GM12878 (cell line): Measurements from ENCODE around the gene CTRB2. TPM values are rescaled to one million over a fixed set of nuclear protein-coding genes. Genes with fewer than 3 reads are reported as not detected.

Experiments used
- ATAC-seq: fragments of 200-7000 bp; cut with Tn5 transposase; 3 replicates; pipeline ENCODE4 v1.9.1; 2020; ENCODE audit warnings: mild to moderate bottlenecking, moderate library complexity
- BruUV-seq: library from RNA; stranded (reverse); fragments of 400-500 nt; replicated peaks from 2 replicates; lab custom pipeline; 2021; lab: Mats Ljungman, UMichigan
- CTCF ChIA-PET: fragments of 300-600 bp; sonication (Branson Sonifier 250); formaldehyde crosslinking; extraction: SDS; loops from one replicate; lab custom pipeline; 2021; ENCODE audit warnings: inconsistent platforms; lab: Yijun Ruan, JAX
- POLR2A ChIA-PET: fragments of 350-600 bp; formaldehyde crosslinking; extraction: SDS; loops from one replicate; lab custom pipeline; 2021; ENCODE audit warnings: inconsistent platforms; lab: Charles Lee
- RAD21 ChIA-PET: fragments of 300-600 bp; sonication (Branson Sonifier 250); formaldehyde crosslinking; loops from one replicate; lab custom pipeline; 2023; ENCODE audit warnings: antibody characterized with exemption; ENCODE audit not compliant: unreplicated experiment; lab: Charles Lee
- SMC1A ChIA-PET: fragments of 300-600 bp; sonication (Branson Sonifier 250); formaldehyde crosslinking; loops from one replicate; lab custom pipeline; 2023; ENCODE audit not compliant: unreplicated experiment, uncharacterized antibody; lab: Charles Lee
- DNase-seq: peaks from one replicate; pipeline ENCODE4 v3.0.0-alpha.2; 2011; ENCODE audit warnings: low read depth, low spot score
- FAIRE-seq: peaks from 3 replicates; lab custom pipeline; 2011; peaks lifted over from hg19 to GRCh38; lab: Jason Lieb, UNC
- H2AFZ ChIP-seq: 2 replicates; pipeline ENCODE4 v1.6.0; 2011; ENCODE audit warnings: low read depth, low read length, control low read depth; ENCODE audit not compliant: control insufficient read depth
- H3K27ac ChIP-seq: 2 replicates; pipeline ENCODE4 v1.5.1; 2011; ENCODE audit warnings: control low read depth; ENCODE audit not compliant: control insufficient read depth, insufficient read depth
- H3K27me3 ChIP-seq, 2 experiments: replicated peaks in 1 of 2; 2 replicates each; pipeline versions ENCODE4 v1.6.0 to v1.6.1; 2011; ENCODE audit warnings: low read length in 1 of 2; ENCODE audit not compliant: control insufficient read depth in 2 of 2, insufficient read depth in 2 of 2
- H3K36me3 ChIP-seq, 2 experiments: 2 replicates each; pipeline ENCODE4 v1.5.1; 2011; ENCODE audit warnings: low read length in 1 of 2; ENCODE audit not compliant: control insufficient read depth in 2 of 2, insufficient read depth in 2 of 2
- H3K4me1 ChIP-seq: 2 replicates; pipeline ENCODE4 v1.6.1; 2011; ENCODE audit warnings: mild to moderate bottlenecking, low read length, moderate library complexity, mixed read lengths; ENCODE audit not compliant: control insufficient read depth, insufficient read depth
- H3K4me2 ChIP-seq: 2 replicates; pipeline ENCODE4 v1.6.0; 2011; ENCODE audit warnings: control low read depth; ENCODE audit not compliant: control insufficient read depth, insufficient read depth
- H3K4me3 ChIP-seq: fragments of 200-600 bp; sonication (generic); 2 replicates; pipeline ENCODE4 v1.5.1; 2016
- H3K79me2 ChIP-seq: 2 replicates; pipeline ENCODE4 v1.6.0; 2011; ENCODE audit warnings: low read length; ENCODE audit not compliant: control insufficient read depth, insufficient read depth
- H3K9ac ChIP-seq: 2 replicates; pipeline ENCODE4 v1.8.0; 2011; ENCODE audit warnings: low read length, control low read depth, mixed read lengths; ENCODE audit not compliant: control insufficient read depth, insufficient read depth
- H3K9me3 ChIP-seq: replicated peaks from 3 replicates; pipeline ENCODE4 v1.5.1; 2011; ENCODE audit warnings: mild to moderate bottlenecking, low read length; ENCODE audit not compliant: control insufficient read depth, insufficient read depth
- H4K20me1 ChIP-seq: 2 replicates; pipeline ENCODE4 v1.6.0; 2011; ENCODE audit not compliant: control insufficient read depth, insufficient read depth
- BCL11A ChIP-seq: IDR thresholded peaks from 2 replicates; pipeline ENCODE4 v1.6.1; 2011; ENCODE audit warnings: low read depth, low read length
- BMI1 ChIP-seq: fragments of 450-650 bp; IDR thresholded peaks from 2 replicates; pipeline ENCODE4 v1.6.1; 2016; ENCODE audit warnings: mild to moderate bottlenecking, moderate library complexity, borderline replicate concordance
- E4F1 ChIP-seq: fragments of 450-650 bp; IDR thresholded peaks from 2 replicates; pipeline ENCODE4 v1.6.1; 2018; ENCODE audit warnings: borderline replicate concordance, mild to moderate bottlenecking; ENCODE audit not compliant: partially characterized antibody
- FOXM1 ChIP-seq: IDR thresholded peaks from 2 replicates; pipeline ENCODE4 v1.6.1; 2012; ENCODE audit warnings: low read depth, mild to moderate bottlenecking, inconsistent platforms, low read length, moderate library complexity
- GABPA ChIP-seq: IDR thresholded peaks from 2 replicates; pipeline ENCODE4 v1.6.1; 2014; ENCODE audit warnings: antibody characterized with exemption, low read depth, mild to moderate bottlenecking, inconsistent platforms
- KDM1A ChIP-seq: fragments of 200-600 bp; sonication (generic); IDR thresholded peaks from 2 replicates; pipeline ENCODE4 v1.6.1; 2016; ENCODE audit warnings: borderline replicate concordance
- PBX3 ChIP-seq: IDR thresholded peaks from 2 replicates; pipeline ENCODE4 v1.6.1; 2011; ENCODE audit warnings: mild to moderate bottlenecking, low read depth, low read length, moderate library complexity; ENCODE audit not compliant: insufficient replicate concordance
- SIX5 ChIP-seq: IDR thresholded peaks from 2 replicates; pipeline ENCODE4 v1.6.1; 2011; ENCODE audit warnings: mild to moderate bottlenecking, low read depth, low read length, moderate library complexity; ENCODE audit not compliant: severe bottlenecking
- SREBF1 ChIP-seq: IDR thresholded peaks from 2 replicates; pipeline ENCODE4 v1.6.1; 2012; ENCODE audit warnings: mild to moderate bottlenecking, low read length
- SREBF2 ChIP-seq: IDR thresholded peaks from 2 replicates; pipeline ENCODE4 v1.6.1; 2012; ENCODE audit warnings: mild to moderate bottlenecking, low read length
- TARDBP ChIP-seq: IDR thresholded peaks from 2 replicates; pipeline ENCODE4 v1.6.1; 2016; ENCODE audit warnings: borderline replicate concordance
- USF1 ChIP-seq: IDR thresholded peaks from 2 replicates; pipeline ENCODE4 v1.6.1; 2011; ENCODE audit warnings: borderline replicate concordance, low read depth, mild to moderate bottlenecking, moderate library complexity, mixed read lengths, low read length; ENCODE audit not compliant: insufficient read depth; ENCODE audit errors: extremely low read length
- WRNIP1 ChIP-seq: IDR thresholded peaks from 2 replicates; pipeline ENCODE4 v1.6.1; 2011; ENCODE audit warnings: low read depth, low read length, improper control_type of control experiment, borderline replicate concordance
- WGBS: methylation state at CpG from one replicate; pipeline ENCODE4 v1.1.6; 2016; ENCODE audit warnings: low lambda C conversion rate; ENCODE audit not compliant: insufficient replicate concordance, insufficient coverage; ENCODE audit errors: missing lambda C conversion rate; 5-methylcytosine and 5-hydroxymethylcytosine counted together
- in situ Hi-C: fragments of 300-500 bp; cut with MboI; formaldehyde crosslinking; loops from 9 replicates; pipeline ENCODE4 v1.14.3; 2018; ENCODE audit warnings: mixed read lengths
- intact Hi-C: fragments of 100-400 bp; cut with micrococcal nuclease; formaldehyde crosslinking; loops from one replicate; pipeline ENCODE4 v1.14.2; 2022; ENCODE audit not compliant: unreplicated experiment
- polyA plus RNA-seq, 11 experiments: library from polyadenylated mRNA; depleted of rRNA in 4 of 11; unstranded in 6 of 11; stranded (reverse) in 5 of 11; fragments of >200 nt; fragmentation: Nextera tagmentation in 4 of 11; fragmentation: Illumina TruSeq in 1 of 11; extraction: Ambion mirVana in 4 of 11; extraction: Trizol in 1 of 11; gene quantifications; 1 replicate in 1 of 11; 2 replicates in 10 of 11; pipeline versions ENCODE4 v1.2.1 to v1.2.3, GENCODE V29; 2011 to 2016; ENCODE audit warnings: inconsistent platforms in 2 of 11, missing spikeins in 2 of 11, low read depth in 1 of 11
- total RNA-seq, 4 experiments: library from RNA; depleted of rRNA in 3 of 4; stranded (reverse); fragments of >200 nt in 3 of 4; fragmentation: Illumina TruSeq in 1 of 4; extraction: Trizol in 1 of 4; gene quantifications; 2 replicates each; pipeline versions ENCODE4 v1.2.1 to v1.2.3, GENCODE V29; 2013 to 2021
- TF ChIP-seq, protein P1 (sequence below): fragments of 450-650 bp; IDR thresholded peaks from 2 replicates; pipeline ENCODE4 v1.6.1; 2017; ENCODE audit warnings: mild to moderate bottlenecking, low read depth, inconsistent platforms; ENCODE audit not compliant: poor library complexity, severe bottlenecking
- TF ChIP-seq, protein P2 (sequence below): fragments of 450-650 bp; IDR thresholded peaks from 2 replicates; pipeline ENCODE4 v1.6.1; 2016; ENCODE audit warnings: mild to moderate bottlenecking

The CTRB2 gene
- total and polyA plus RNA-seq, 10 of the 15 experiments (the other 5 are each of a cell fraction or from before 2014, with no cell fraction given) = 9.4 TPM; not detected in 9

GRCh38 chr16:75231570-75231969 is 24.6 kb upstream of the CTRB2 start:
- Histone ChIP-seq H3K27ac (no peak overlapping the region), H3K27me3 (no peaks in the 10 kb centered on the region), H3K4me1 (no peaks in the 10 kb centered on the region), H4K20me1 (no peaks in the 10 kb centered on the region), H3K9me3 (no peaks in the 10 kb centered on the region), H3K4me2 (no peak overlapping the region), H3K4me3 (no peak overlapping the region), H3K9ac (no peak overlapping the region), H3K36me3 (no peaks in the 10 kb centered on the region; a peak in 1 of 4 replicates), H3K79me2 (no peaks in the 10 kb centered on the region), H2AFZ (no peak overlapping the region)
- ChIA-PET CTCF (interaction anchor here (3.7 to 10.6 kb wide), 4 partner anchors 33 to 173 kb away, joined by 21 to 243 read pairs (median 55); no protein-coding TSS in a partner anchor), RAD21 (interaction anchor here (0.7 to 7.9 kb wide), 2 partner anchors 89 to 151 kb away, joined by 3 to 150 read pairs; no protein-coding TSS in a partner anchor), POLR2A (interaction anchor here (0.6 kb wide), 1 partner anchor 30 kb away, joined by 3 read pairs; no protein-coding TSS in a partner anchor), SMC1A (no interaction called here)
- no peak for DNase-seq
- intact Hi-C loops (loop anchor here (5.0 to 10.0 kb wide), 4 partner anchors 34 to 533 kb away; no protein-coding TSS in a partner anchor), in situ Hi-C loops (loop anchor here (5.0 kb wide), 1 partner anchor 156 kb away; no protein-coding TSS in a partner anchor)
- no peak for FAIRE-seq
- TF ChIP-seq WRNIP1 (no peak), TARDBP (no peak), KDM1A (no peak), FOXM1 (no peak), USF1 (no peak), GABPA (no peak), SIX5 (no peak), BMI1 (no peak), SREBF1 (no peak), SREBF2 (no peak), BCL11A (no peak), E4F1 (no peak), PBX3 (no peak)
- TF ChIP-seq, protein P1, sequence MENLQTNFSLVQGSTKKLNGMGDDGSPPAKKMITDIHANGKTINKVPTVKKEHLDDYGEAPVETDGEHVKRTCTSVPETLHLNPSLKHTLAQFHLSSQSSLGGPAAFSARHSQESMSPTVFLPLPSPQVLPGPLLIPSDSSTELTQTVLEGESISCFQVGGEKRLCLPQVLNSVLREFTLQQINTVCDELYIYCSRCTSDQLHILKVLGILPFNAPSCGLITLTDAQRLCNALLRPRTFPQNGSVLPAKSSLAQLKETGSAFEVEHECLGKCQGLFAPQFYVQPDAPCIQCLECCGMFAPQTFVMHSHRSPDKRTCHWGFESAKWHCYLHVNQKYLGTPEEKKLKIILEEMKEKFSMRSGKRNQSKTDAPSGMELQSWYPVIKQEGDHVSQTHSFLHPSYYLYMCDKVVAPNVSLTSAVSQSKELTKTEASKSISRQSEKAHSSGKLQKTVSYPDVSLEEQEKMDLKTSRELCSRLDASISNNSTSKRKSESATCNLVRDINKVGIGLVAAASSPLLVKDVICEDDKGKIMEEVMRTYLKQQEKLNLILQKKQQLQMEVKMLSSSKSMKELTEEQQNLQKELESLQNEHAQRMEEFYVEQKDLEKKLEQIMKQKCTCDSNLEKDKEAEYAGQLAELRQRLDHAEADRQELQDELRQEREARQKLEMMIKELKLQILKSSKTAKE = no peak
- TF ChIP-seq, protein P2, sequence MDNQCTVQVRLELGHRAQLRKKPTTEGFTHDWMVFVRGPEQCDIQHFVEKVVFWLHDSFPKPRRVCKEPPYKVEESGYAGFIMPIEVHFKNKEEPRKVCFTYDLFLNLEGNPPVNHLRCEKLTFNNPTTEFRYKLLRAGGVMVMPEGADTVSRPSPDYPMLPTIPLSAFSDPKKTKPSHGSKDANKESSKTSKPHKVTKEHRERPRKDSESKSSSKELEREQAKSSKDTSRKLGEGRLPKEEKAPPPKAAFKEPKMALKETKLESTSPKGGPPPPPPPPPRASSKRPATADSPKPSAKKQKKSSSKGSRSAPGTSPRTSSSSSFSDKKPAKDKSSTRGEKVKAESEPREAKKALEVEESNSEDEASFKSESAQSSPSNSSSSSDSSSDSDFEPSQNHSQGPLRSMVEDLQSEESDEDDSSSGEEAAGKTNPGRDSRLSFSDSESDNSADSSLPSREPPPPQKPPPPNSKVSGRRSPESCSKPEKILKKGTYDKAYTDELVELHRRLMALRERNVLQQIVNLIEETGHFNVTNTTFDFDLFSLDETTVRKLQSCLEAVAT = no peak
- WGBS = 90% methylated on average over 11 of the region's 11 CpGs
- no TSS peak for BruUV-seq
- no peak for ATAC-seq
